Measurements from ENCODE around the gene SLC26A1. TPM values are rescaled to one million over a fixed set of nuclear protein-coding genes. Genes with fewer than 3 reads are reported as not detected.
"Not testable (repeated sequence)": the region's sequence is repeated elsewhere in the genome, so short reads cannot be mapped to it uniquely, and the experiment has no call there.

The SLC26A1 gene
- total RNA-seq, 2 donors from 2014 or later: 0.27 to 0.34 TPM

DNA sequence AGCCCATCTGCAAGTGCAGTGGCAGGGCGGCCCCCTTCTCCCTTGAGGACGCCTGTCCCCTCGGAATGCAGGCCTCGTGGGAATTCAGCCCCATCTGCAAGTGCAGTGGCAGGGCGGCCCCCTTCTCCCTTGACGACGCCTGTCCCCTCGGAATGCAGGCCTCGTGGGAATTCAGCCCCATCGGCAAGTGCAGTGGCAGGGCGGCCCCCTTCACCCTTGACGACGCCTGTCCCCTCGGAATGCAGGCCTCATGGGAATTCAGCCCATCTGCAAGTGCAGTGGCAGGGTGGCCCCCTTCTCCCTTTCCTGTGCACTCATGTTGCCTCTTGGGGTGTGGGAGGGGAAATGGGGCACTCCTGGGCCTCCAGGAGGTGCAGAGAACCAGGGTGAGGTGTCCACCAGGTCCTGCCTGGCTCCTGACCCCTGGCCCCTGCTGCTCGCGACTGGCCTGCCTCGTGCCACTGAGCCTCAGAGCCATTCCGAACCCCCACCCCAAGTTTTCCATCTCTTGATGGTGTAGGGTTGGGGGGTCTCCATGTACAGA is 6.8 kb upstream of the SLC26A1 start:
- no peaks in the 10 kb centered on the region for H3K9me3 ChIP-seq
- TF ChIP-seq, protein P1, sequence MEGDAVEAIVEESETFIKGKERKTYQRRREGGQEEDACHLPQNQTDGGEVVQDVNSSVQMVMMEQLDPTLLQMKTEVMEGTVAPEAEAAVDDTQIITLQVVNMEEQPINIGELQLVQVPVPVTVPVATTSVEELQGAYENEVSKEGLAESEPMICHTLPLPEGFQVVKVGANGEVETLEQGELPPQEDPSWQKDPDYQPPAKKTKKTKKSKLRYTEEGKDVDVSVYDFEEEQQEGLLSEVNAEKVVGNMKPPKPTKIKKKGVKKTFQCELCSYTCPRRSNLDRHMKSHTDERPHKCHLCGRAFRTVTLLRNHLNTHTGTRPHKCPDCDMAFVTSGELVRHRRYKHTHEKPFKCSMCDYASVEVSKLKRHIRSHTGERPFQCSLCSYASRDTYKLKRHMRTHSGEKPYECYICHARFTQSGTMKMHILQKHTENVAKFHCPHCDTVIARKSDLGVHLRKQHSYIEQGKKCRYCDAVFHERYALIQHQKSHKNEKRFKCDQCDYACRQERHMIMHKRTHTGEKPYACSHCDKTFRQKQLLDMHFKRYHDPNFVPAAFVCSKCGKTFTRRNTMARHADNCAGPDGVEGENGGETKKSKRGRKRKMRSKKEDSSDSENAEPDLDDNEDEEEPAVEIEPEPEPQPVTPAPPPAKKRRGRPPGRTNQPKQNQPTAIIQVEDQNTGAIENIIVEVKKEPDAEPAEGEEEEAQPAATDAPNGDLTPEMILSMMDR (IDR thresholded peaks at IDR 0.05): no peak
- TF ChIP-seq POLR2A (IDR thresholded peaks at IDR 0.05): no peak
- TF ChIP-seq POLR2AphosphoS5 (IDR thresholded peaks at IDR 0.05): no peak
- H3K4me1 ChIP-seq (replicated peaks): peaks cover 16% of the 10 kb centered on the region
- no peaks in the 10 kb centered on the region for H3K36me3 ChIP-seq
- no peak overlapping the region for H3K27ac ChIP-seq
- intact Hi-C loops (cut with DNase I): no loop called here
- 56% methylated on average over 17 of the region's 18 CpGs for WGBS
- peaks cover 40% of the 10 kb centered on the region for H3K27me3 ChIP-seq (replicated peaks; ENCODE audit: insufficient read depth)
- no peak for DNase-seq (ENCODE audit: low spot score)
- no peak overlapping the region for H3K4me3 ChIP-seq

DNA sequence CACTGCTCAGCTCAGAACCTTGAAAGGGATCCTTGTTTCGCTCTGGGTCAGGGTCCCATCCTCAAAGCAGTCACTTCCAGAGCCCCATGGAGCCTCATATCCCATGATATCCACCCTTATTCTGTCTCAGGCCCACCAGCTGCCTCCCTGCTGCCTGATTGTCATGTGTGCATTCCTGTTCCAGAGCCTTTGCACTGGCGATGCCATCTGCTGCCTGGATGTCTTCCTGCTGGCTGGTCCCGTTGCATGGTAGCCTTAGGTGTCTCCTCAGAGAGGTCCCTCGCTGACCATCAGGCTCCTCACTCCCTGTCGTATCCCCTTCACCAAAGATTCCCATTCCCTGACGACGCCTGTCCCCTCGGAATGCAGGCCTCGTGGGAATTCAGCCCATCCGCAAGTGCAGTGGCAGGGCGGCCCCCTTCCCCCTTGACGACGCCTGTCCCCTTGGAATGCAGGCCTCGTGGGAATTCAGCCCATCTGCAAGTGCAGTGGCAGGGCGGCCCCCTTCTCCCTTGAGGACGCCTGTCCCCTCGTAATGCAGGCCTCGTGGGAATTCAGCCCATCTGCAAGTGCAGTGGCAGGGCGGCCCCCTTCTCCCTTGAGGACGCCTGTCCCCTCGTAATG is 6.1 kb upstream of the SLC26A1 start:
- H3K27ac ChIP-seq; H3K9me3 ChIP-seq; H3K36me3 ChIP-seq; DNase-seq (ENCODE audit: low spot score); intact Hi-C loops (cut with DNase I); H3K4me3 ChIP-seq: not testable (repeated sequence)
- WGBS: 38% methylated on average over 17 of the region's 21 CpGs
- Histone ChIP-seq H3K4me1 (replicated peaks) (peaks cover 16% of the 10 kb centered on the region), H3K27me3 (replicated peaks; ENCODE audit: insufficient read depth) (peaks cover 38% of the 10 kb centered on the region)

DNA sequence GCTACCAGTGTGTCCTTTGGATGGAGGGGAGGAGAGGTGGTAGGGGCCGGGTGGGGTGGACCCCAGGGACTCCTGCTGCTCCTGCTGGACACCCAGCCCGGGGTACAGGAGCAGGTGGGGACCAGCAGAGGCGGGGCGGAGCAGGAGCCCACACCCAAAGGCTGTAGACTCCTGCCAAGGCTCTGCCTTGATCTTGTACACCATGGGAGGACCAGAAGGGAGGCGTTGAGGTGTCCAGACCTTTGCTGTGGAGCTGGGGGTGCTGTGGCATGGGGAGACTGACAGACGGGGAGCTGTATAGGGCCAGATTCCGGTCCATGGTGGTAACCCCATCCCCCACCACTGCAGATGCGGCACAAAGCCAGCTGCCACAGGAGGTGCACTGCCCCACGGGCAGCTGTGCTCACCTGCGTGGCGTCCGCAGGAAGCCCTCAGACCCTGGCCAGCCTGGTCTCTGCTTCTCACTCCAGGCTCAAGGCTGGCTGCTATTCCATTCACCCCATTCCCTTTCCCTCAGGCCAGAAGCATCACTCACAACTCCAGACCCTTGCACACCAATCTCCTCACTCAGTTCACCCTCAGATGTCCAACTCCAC is 5.0 kb upstream of the SLC26A1 start:
- no peak for DNase-seq (ENCODE audit: low spot score)
- WGBS: 36% methylated on average over 12 of the region's 12 CpGs
- H3K27ac ChIP-seq: no peak overlapping the region
- no peak overlapping the region for H3K4me3 ChIP-seq
- intact Hi-C loops (cut with DNase I): no loop called here
- H3K36me3 ChIP-seq: no peaks in the 10 kb centered on the region
- H3K9me3 ChIP-seq: no peaks in the 10 kb centered on the region
- TF ChIP-seq, protein P1 (IDR thresholded peaks at IDR 0.05): no peak
- TF ChIP-seq POLR2A (IDR thresholded peaks at IDR 0.05): no peak
- peaks cover 28% of the 10 kb centered on the region for H3K27me3 ChIP-seq (replicated peaks; ENCODE audit: insufficient read depth)
- H3K4me1 ChIP-seq (replicated peaks): peaks cover 18% of the 10 kb centered on the region

DNA sequence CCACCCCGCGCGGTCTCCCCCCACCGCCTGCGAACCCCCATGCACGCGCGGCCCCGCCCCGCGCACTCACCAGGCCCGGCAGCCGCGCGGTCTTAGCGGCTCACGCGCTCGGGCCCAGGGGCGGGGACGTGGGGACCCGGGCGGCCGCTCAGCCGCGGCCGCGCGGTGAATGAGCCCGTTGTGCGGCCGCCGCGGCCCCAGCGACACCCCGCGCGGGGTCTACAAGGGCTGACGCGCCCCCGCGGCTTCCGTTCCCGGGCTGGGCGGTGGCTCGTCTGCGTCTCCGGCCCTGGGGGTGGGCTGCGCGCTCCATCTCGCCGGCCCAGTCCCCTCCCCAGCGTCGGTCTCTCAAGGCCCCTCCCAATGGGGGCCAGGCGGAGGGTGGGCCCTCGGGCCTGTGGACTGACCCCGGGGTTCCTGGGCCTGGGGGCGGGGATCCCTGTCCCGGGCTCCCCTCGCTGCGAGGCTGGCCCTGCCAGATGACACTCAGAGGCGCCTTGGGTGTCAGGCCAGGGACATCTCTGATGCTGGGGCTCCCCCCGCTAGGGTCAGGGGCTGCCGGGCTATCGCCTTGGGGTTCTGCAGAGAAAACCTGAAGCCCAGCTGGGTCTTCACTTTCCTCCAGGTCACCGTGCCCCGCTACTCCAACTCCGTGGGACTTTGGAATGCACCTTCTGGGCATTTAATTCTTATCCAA is 4.3 kb upstream of the SLC26A1 start:
- TF ChIP-seq, protein P1 (IDR thresholded peaks at IDR 0.05): no peak
- TF ChIP-seq POLR2AphosphoS5 (IDR thresholded peaks at IDR 0.05) (no peak), POLR2A (IDR thresholded peaks at IDR 0.05) (no peak)
- H3K36me3 ChIP-seq: no peaks in the 10 kb centered on the region
- WGBS: 3% methylated on average over 49 of the region's 68 CpGs
- intact Hi-C loops (cut with DNase I): no loop called here
- no peaks in the 10 kb centered on the region for H3K9me3 ChIP-seq
- H3K4me1 ChIP-seq (replicated peaks): peaks cover 16% of the 10 kb centered on the region
- no peak overlapping the region for H3K27ac ChIP-seq
- DNase-seq (ENCODE audit: low spot score): no peak
- H3K4me3 ChIP-seq: peak overlapping the region; percentile 18 to 29
- H3K27me3 ChIP-seq (replicated peaks; ENCODE audit: insufficient read depth): peaks cover 22% of the 10 kb centered on the region

DNA sequence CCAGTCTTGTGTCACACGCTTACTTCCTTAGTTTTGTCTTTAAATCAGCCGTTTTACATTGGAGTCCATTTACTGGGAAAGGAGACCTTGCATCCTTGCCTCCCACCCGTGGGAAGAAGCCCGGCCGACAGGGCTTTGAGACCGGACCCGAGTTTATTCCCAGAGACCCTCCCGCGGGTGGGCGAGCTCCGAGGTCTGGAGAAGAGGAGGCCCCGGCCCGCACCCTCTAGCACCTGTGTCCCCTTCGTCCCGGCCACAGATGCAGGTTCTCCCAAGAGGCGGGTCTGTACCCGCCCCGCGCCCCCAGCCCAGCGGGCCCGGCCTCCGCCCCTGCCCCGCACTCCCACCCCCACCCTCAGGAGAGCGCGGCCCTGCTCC is 3.8 kb upstream of the SLC26A1 start:
- peaks cover 16% of the 10 kb centered on the region for H3K27me3 ChIP-seq (replicated peaks; ENCODE audit: insufficient read depth)
- no peak for DNase-seq (ENCODE audit: low spot score)
- TF ChIP-seq POLR2AphosphoS5 (IDR thresholded peaks at IDR 0.05) (no peak), POLR2A (IDR thresholded peaks at IDR 0.05) (no peak)
- TF ChIP-seq, protein P1 (IDR thresholded peaks at IDR 0.05): no peak
- H3K4me3 ChIP-seq: peak overlapping the region in 1 of 2 donors; percentile 29
- intact Hi-C loops (cut with DNase I): no loop called here
- WGBS: 11% methylated on average over 20 of the region's 25 CpGs
- H3K36me3 ChIP-seq: no peaks in the 10 kb centered on the region
- H3K4me1 ChIP-seq (replicated peaks): peaks cover 12% of the 10 kb centered on the region
- no peaks in the 10 kb centered on the region for H3K9me3 ChIP-seq
- no peak overlapping the region for H3K27ac ChIP-seq
